ENCODE results near the gene OSBPL9. TPM values are rescaled to one million over a fixed set of nuclear protein-coding genes. Genes with fewer than 3 reads are reported as not detected.

Gene OSBPL9
- total RNA-seq, 1 donor from 2014 or later: 149 TPM

GRCh38 chr1:51664421-51665240 is 47.7 kb downstream of the OSBPL9 start:
- H3K4me3 Mint-ChIP-seq: no peak overlapping the region
- no peaks in the 10 kb centered on the region for H3K9me3 Mint-ChIP-seq
- no peak for DNase-seq (ENCODE audit: low spot score)
- Histone ChIP-seq H4K20me1 (ENCODE audit: low read depth) (no peaks in the 10 kb centered on the region), H3K79me2 (ENCODE audit: low read depth) (no peaks in the 10 kb centered on the region), H3K4me3 (no peak overlapping the region), H3K9me3 (ENCODE audit: low read depth) (no peaks in the 10 kb centered on the region), H3K4me2 (no peak overlapping the region), H3K4me1 (no peaks in the 10 kb centered on the region), H3K36me3 (no peaks in the 10 kb centered on the region), H3K27ac (no peak overlapping the region), H3F3A (ENCODE audit: low read depth) (no peaks in the 10 kb centered on the region), H3K27me3 (no peaks in the 10 kb centered on the region), H3K9ac (no peak overlapping the region), H2AFZ (replicated peaks) (no peak overlapping the region)
- H3K27ac Mint-ChIP-seq: no peak overlapping the region
- no peak for TF ChIP-seq EZH2phosphoT487 (IDR thresholded peaks at IDR 0.05)
- no peak for TF ChIP-seq EZH2 (IDR thresholded peaks at IDR 0.05)
- no peak for TF ChIP-seq CTCF (IDR thresholded peaks at IDR 0.05)
- no peaks in the 10 kb centered on the region for H3K36me3 Mint-ChIP-seq
- peaks cover 3% of the 10 kb centered on the region for H3K4me1 Mint-ChIP-seq
- no peaks in the 10 kb centered on the region for H3K27me3 Mint-ChIP-seq (ENCODE audit: insufficient read depth, low read depth)

- no peak overlapping the region for H3K9ac ChIP-seq
- TF ChIP-seq CTCF (IDR thresholded peaks at IDR 0.05) (no peak), EZH2phosphoT487 (IDR thresholded peaks at IDR 0.05) (no peak), EZH2 (IDR thresholded peaks at IDR 0.05) (no peak)
- no peaks in the 10 kb centered on the region for H3K27me3 ChIP-seq
- no peaks in the 10 kb centered on the region for H3K36me3 Mint-ChIP-seq
- no peak overlapping the region for H3K4me3 Mint-ChIP-seq
- H3K79me2 ChIP-seq (ENCODE audit: low read depth): no peaks in the 10 kb centered on the region
- H3K9me3 Mint-ChIP-seq: no peaks in the 10 kb centered on the region
- no peak overlapping the region for H3K4me2 ChIP-seq
- H2AFZ ChIP-seq (replicated peaks): no peak overlapping the region
- H3K27ac ChIP-seq: no peak overlapping the region
- no peaks in the 10 kb centered on the region for H3F3A ChIP-seq (ENCODE audit: low read depth)
- no peaks in the 10 kb centered on the region for H3K36me3 ChIP-seq
- no peak overlapping the region for H3K4me3 ChIP-seq
- no peaks in the 10 kb centered on the region for H3K9me3 ChIP-seq (ENCODE audit: low read depth)
- DNase-seq (ENCODE audit: low spot score): no peak
- H4K20me1 ChIP-seq (ENCODE audit: low read depth): no peaks in the 10 kb centered on the region
- no peak overlapping the region for H3K27ac Mint-ChIP-seq
- no peaks in the 10 kb centered on the region for H3K27me3 Mint-ChIP-seq (ENCODE audit: insufficient read depth, low read depth)
- no peaks in the 10 kb centered on the region for H3K4me1 Mint-ChIP-seq
- H3K4me1 ChIP-seq: no peaks in the 10 kb centered on the region
These were observed 49.6 kb downstream of the OSBPL9 start for GRCh38 chr1:51666478-51666877.

- no peak overlapping the region for H3K4me2 ChIP-seq
- H3K4me1 ChIP-seq: no peaks in the 10 kb centered on the region
- H3K27me3 Mint-ChIP-seq (ENCODE audit: insufficient read depth, low read depth): no peaks in the 10 kb centered on the region
- H3K27ac Mint-ChIP-seq: no peak overlapping the region
- DNase-seq (ENCODE audit: low spot score): no peak
- H3K4me3 ChIP-seq: no peak overlapping the region
- no peaks in the 10 kb centered on the region for H3K36me3 ChIP-seq
- no peaks in the 10 kb centered on the region for H4K20me1 ChIP-seq (ENCODE audit: low read depth)
- no peaks in the 10 kb centered on the region for H3K27me3 ChIP-seq
- H3K79me2 ChIP-seq (ENCODE audit: low read depth): no peaks in the 10 kb centered on the region
- H3K4me3 Mint-ChIP-seq: no peak overlapping the region
- H3F3A ChIP-seq (ENCODE audit: low read depth): no peaks in the 10 kb centered on the region
- H3K9me3 Mint-ChIP-seq: no peaks in the 10 kb centered on the region
- no peak for TF ChIP-seq CTCF (IDR thresholded peaks at IDR 0.05)
- no peak for TF ChIP-seq EZH2phosphoT487 (IDR thresholded peaks at IDR 0.05)
- no peak for TF ChIP-seq EZH2 (IDR thresholded peaks at IDR 0.05)
- H3K9me3 ChIP-seq (ENCODE audit: low read depth): no peaks in the 10 kb centered on the region
- no peaks in the 10 kb centered on the region for H3K4me1 Mint-ChIP-seq
- no peak overlapping the region for H3K27ac ChIP-seq
- no peak overlapping the region for H3K9ac ChIP-seq
- H2AFZ ChIP-seq (replicated peaks): no peak overlapping the region
- no peaks in the 10 kb centered on the region for H3K36me3 Mint-ChIP-seq
These were observed 50.7 kb downstream of the OSBPL9 start for GRCh38 chr1:51667561-51667960.
